Heart left ventricle (tissue), 16 donors: ENCODE measurements around the gene XXYLT1. TPM values are rescaled to one million over a fixed set of nuclear protein-coding genes. Genes with fewer than 3 reads are reported as not detected.
A peak's percentile ranks its signal among the peaks of the same experiment; 100 is the strongest.

Source experiments
- ATAC-seq, 4 donors: fragments of 200-7000 bp; cut with Tn5 transposase; one replicate each; pipeline ENCODE4 v1.9.1; 2020 to 2022; ENCODE audit warnings: moderate library complexity in 4 of 4, mild to moderate bottlenecking in 3 of 4, moderate number of reproducible peaks in 1 of 4
- DNase-seq, 5 donors: peaks; one replicate each; pipeline ENCODE4 v3.0.0-alpha.2; 2020
- H3K27ac ChIP-seq, 12 donors: fragments of 200-600 bp; sonication (generic) in 4 of 12; one replicate each; pipeline versions ENCODE4 v1.5.0 to v1.8.0; 2016 to 2022; ENCODE audit warnings: mild to moderate bottlenecking in 2 of 12
- H3K27me3 ChIP-seq, 9 donors: fragments of 200-600 bp; sonication (generic) in 2 of 9; one replicate each; pipeline versions ENCODE4 v1.5.1 to v1.8.0; 2016 to 2022; ENCODE audit warnings: mild to moderate bottlenecking in 3 of 9
- H3K36me3 ChIP-seq, 9 donors: fragments of 200-600 bp; sonication (generic) in 2 of 9; one replicate each; pipeline versions ENCODE4 v1.5.0 to v1.8.0; 2018 to 2022; ENCODE audit warnings: mild to moderate bottlenecking in 2 of 9
- H3K4me1 ChIP-seq, 12 donors: fragments of 200-600 bp; sonication (generic) in 4 of 12; one replicate each; pipeline versions ENCODE4 v1.5.0 to v1.8.0; 2016 to 2022; ENCODE audit warnings: mild to moderate bottlenecking in 3 of 12
- H3K4me3 ChIP-seq, 12 donors: fragments of 200-600 bp; sonication (generic) in 4 of 12; one replicate each; pipeline versions ENCODE4 v1.5.0 to v1.8.0; 2017 to 2022; ENCODE audit warnings: mild to moderate bottlenecking in 9 of 12, moderate library complexity in 4 of 12
- H3K9me3 ChIP-seq, 12 donors: fragments of 200-600 bp; sonication (generic) in 4 of 12; one replicate each; pipeline versions ENCODE4 v1.5.0 to v1.8.0; 2016 to 2022; ENCODE audit warnings: mild to moderate bottlenecking in 1 of 12
- POLR2A ChIP-seq, 2 donors: fragments of 450-650 bp; IDR thresholded peaks; one replicate each; pipeline ENCODE4 v1.6.1; 2017; ENCODE audit warnings: antibody characterized with exemption in 2 of 2, mild to moderate bottlenecking in 2 of 2, moderate library complexity in 2 of 2
- WGBS, 4 donors: extraction: QIAGEN DNeasy Blood & Tissue Kit in 2 of 4; methylation state at CpG; one replicate each; pipeline versions ENCODE4 v1.1.5 to v1.1.7; 2013 to 2018; 5-methylcytosine and 5-hydroxymethylcytosine counted together
- intact Hi-C, 10 donors: fragments of 100-400 bp; cut with DNase I; formaldehyde crosslinking; loops; one replicate each; pipeline versions ENCODE4 v1.11.1 to v1.14.2; 2022
- polyA plus RNA-seq, 2 donors: library from polyadenylated mRNA; stranded (reverse); fragments of 200-250 nt; gene quantifications; one replicate each; pipeline ENCODE4 v1.2.3, GENCODE V29; 2013
- total RNA-seq, 9 donors: library from RNA; depleted of rRNA in 2 of 9; stranded (reverse); fragments of >200 nt in 2 of 9; fragmentation: NEBNext Ultra II Directional in 3 of 9; extraction: Animal tissue kit (Norgen Biotek cat#: 25700) in 3 of 9; gene quantifications; one replicate each; pipeline versions ENCODE4 v1.1.0 to v1.2.4, GENCODE V29; 2016 to 2023
- TF ChIP-seq, protein P1 (sequence below), 12 donors: fragments of 200-600 bp; sonication (generic) in 4 of 12; IDR thresholded peaks; one replicate each; pipeline versions ENCODE4 v1.5.0 to v1.8.0; 2018 to 2022; ENCODE audit warnings: antibody characterized with exemption in 12 of 12, mild to moderate bottlenecking in 5 of 12
- donor health status: ischemic (EF 13 %, LVEDD 7.1; RV severe dilation, severe dysfunction).
- donor health status: healthy with polysubstance abuse.
- donor health status: DM: no; HTN: yes; CAD: no.
- donor health status: DM: no; HTN: no; CAD: no.
- donor health status: ischemic (EF 25% LVEDD 6.9; RV normal size, moderate dysfunction).
- donor health status: ischemic (EF 25% LVEDD 5.7; RV mildly dilated, moderate dysfunction).
- donor health status: healthy.
- donor health status: DM: yes; HTN: yes; CAD: no.
- donor health status: ischemic (EF 35%, LVEDD 5.7; RV mildly dilated, moderate dysfunction).
- donor health status: nonischemic (EF 11% LVEDD 7.7; RV severe dilation, severe dysfunction).
- donor health status: DM: yes; HTN: yes; CAD: no.
- donor health status: PGD.
- donor health status: ischemic (EF 29% LVEDD 5.4; RV normal size, mild dysfunction).
- donor health status: nonischemic (EF 23%, LVEDD 6.1; RV moderate dilation, normal function).

XXYLT1 gene
- total and polyA plus RNA-seq, 11 donors, result 1.9 to 8.6 (median 4.8) TPM

DNA sequence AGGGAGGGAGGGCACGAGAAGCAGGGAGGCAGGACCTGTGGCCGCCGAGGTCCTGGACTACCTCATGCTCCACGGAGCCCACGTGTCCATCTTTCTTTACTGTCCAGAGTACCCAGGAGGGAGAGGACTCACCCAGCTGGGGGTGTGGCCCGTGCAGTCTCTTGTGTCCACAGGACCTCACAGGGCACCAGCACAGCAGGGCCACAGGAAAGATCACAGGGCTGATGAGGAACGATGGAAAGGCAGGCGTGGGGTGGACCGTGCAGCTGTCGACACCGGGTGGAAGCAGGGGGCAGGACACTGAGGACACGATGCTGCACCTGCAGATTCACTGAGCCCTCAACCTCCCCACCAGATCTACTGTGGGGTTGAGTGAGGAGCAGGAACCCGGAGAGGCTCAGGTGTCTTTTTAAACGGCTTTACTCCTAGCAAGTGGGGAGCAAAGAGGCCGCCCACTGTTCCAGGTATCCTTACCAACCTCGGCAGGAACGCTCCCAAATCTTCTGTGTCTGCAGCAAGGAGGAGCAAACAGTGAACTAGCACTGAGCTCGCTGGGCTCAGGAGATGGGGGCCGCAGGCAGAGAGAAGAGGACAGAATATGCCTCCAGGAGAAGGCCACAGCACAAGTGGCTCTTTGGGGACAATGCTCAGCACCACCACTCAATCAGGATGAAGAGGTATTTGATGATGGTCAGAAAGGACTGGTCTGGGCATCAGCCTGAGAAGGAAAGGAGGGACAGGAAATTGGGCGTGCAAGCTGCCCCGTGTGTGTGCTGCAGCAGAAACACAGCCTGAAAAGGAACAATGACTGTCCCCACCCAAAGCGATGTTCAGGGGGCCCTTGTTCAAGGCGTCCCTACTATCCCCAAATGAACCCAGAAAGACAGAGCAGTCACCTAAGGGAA lies 198.8 kb downstream of the XXYLT1 start:
- ATAC-seq (no peak), DNase-seq (peak in 2 of 5 donors; percentile 4 to 11)
- Histone ChIP-seq H3K4me1 (peaks cover 0 to 16% (median 0%) of the 10 kb centered on the region in 12 donors), H3K36me3 (peaks cover 0 to 13% (median 0%) of the 10 kb centered on the region in 9 donors), H3K9me3 (no peaks in the 10 kb centered on the region), H3K4me3 (no peak overlapping the region), H3K27ac (peak overlapping the region in 1 of 12 donors; percentile 19), H3K27me3 (no peaks in the 10 kb centered on the region)
- TF ChIP-seq, protein P1, sequence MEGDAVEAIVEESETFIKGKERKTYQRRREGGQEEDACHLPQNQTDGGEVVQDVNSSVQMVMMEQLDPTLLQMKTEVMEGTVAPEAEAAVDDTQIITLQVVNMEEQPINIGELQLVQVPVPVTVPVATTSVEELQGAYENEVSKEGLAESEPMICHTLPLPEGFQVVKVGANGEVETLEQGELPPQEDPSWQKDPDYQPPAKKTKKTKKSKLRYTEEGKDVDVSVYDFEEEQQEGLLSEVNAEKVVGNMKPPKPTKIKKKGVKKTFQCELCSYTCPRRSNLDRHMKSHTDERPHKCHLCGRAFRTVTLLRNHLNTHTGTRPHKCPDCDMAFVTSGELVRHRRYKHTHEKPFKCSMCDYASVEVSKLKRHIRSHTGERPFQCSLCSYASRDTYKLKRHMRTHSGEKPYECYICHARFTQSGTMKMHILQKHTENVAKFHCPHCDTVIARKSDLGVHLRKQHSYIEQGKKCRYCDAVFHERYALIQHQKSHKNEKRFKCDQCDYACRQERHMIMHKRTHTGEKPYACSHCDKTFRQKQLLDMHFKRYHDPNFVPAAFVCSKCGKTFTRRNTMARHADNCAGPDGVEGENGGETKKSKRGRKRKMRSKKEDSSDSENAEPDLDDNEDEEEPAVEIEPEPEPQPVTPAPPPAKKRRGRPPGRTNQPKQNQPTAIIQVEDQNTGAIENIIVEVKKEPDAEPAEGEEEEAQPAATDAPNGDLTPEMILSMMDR (IDR thresholded peaks at IDR 0.05), result no peak
- no peak for TF ChIP-seq POLR2A (IDR thresholded peaks at IDR 0.05)
- 81 to 85% (median 83%) methylated on average over 22 to 23 of the region's 23 CpGs for WGBS, 4 donors
- intact Hi-C loops, result no loop called here

DNA sequence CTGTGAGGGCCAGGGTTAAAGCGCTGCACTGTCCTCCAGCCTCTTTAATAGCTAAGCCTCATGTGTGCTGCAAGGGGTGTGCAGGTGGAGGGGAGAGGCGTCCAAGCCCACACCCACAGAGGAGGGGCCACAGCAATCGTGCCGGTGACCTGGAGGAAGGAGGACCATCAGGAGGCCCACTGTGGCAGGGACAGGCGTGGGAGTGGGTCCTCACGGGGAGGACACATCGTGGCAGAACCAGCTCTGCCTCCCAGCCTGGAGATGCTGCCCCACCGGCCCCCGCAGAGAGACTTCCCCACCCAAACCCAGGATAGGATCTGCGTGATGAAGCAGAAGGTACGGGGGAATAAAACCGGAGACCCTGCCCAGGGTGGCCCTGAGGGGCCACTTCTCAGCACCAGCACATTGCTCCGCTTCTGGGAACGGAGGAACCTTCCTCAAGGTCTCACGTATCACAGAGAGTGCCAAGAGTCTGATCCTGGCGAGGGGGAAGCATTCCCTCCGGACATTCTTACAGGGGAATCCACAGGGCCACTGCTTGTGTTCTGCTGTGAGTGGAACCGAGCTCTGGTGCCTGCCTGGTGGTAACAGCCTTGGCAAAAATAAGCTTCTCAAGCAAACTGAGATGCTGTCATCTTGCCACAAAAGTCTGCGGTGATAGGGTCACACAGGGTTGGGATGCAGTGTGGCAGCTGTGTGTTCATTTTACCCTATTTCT lies 199.8 kb downstream of the XXYLT1 start:
- WGBS, 4 donors, result 79 to 95% (median 90%) methylated on average over 13 to 19 of the region's 19 CpGs
- peak overlapping the region in 3 of 12 donors; percentile 43 to 63 (median 50) for H3K27ac ChIP-seq
- intact Hi-C loops, result no loop called here

GRCh38 chr3:195070336-195070735 lies 200.6 kb downstream of the XXYLT1 start:
- no peak for ATAC-seq
- Histone ChIP-seq H3K4me1 (peaks cover 0 to 13% (median 0%) of the 10 kb centered on the region in 12 donors), H3K4me3 (no peak overlapping the region), H3K27ac (peak overlapping the region in 1 of 12 donors; percentile 50), H3K9me3 (no peaks in the 10 kb centered on the region), H3K27me3 (no peaks in the 10 kb centered on the region), H3K36me3 (peaks cover 0 to 13% (median 0%) of the 10 kb centered on the region in 9 donors)
- TF ChIP-seq POLR2A (IDR thresholded peaks at IDR 0.05), result no peak
- TF ChIP-seq, protein P1 (IDR thresholded peaks at IDR 0.05), result no peak
- intact Hi-C loops, result no loop called here
- WGBS, 4 donors, result 87 to 95% (median 91%) methylated on average over 6 of the region's 6 CpGs
- peak in 1 of 5 donors; percentile 5 for DNase-seq

More for the DNA sequence above, 199.8 kb downstream of the XXYLT1 start:
- ATAC-seq (no peak), DNase-seq (peak in 3 of 5 donors; percentile 5 to 11 (median 10))
- Histone ChIP-seq H3K4me3 (no peak overlapping the region), H3K9me3 (no peaks in the 10 kb centered on the region), H3K36me3 (peaks cover 0 to 13% (median 0%) of the 10 kb centered on the region in 9 donors), H3K27me3 (no peaks in the 10 kb centered on the region), H3K4me1 (peaks cover 0 to 16% (median 0%) of the 10 kb centered on the region in 12 donors)
- no peak for TF ChIP-seq POLR2A (IDR thresholded peaks at IDR 0.05)
- TF ChIP-seq, protein P1 (IDR thresholded peaks at IDR 0.05), result no peak
